Neural cell (in vitro differentiated cells): Measurements from ENCODE around the gene TMCC1. TPM values are rescaled to one million over a fixed set of nuclear protein-coding genes. Genes with fewer than 3 reads are reported as not detected.

Experiments used
- H2AFZ ChIP-seq: fragments of 200-600, 300-800 bp; sonication (generic), shearing (Covaris generic); 2 replicates; pipeline ENCODE4 v1.6.0; 2014; ENCODE audit warnings: low read depth, mild to moderate bottlenecking, antibody characterized with exemption, low read length, moderate library complexity
- H3F3A ChIP-seq: fragments of 200-600 bp; shearing (Covaris generic); 2 replicates; pipeline ENCODE4 v1.6.1; 2016; ENCODE audit warnings: mild to moderate bottlenecking, moderate library complexity, mixed read lengths, antibody characterized with exemption, low read length; ENCODE audit not compliant: insufficient read depth, poor library complexity, severe bottlenecking
- H3K27ac ChIP-seq: fragments of 200-600, 300-800 bp; sonication (generic), shearing (Covaris generic); 2 replicates; pipeline ENCODE4 v1.5.1; 2014; ENCODE audit warnings: mild to moderate bottlenecking, low read length, moderate library complexity
- H3K27me3 ChIP-seq: fragments of 300-800, 200-600 bp; sonication (generic), shearing (Covaris generic); 2 replicates; pipeline ENCODE4 v1.6.0; 2014; ENCODE audit warnings: mild to moderate bottlenecking, low read depth, low read length, moderate library complexity; ENCODE audit not compliant: insufficient read depth
- H3K36me3 ChIP-seq: fragments of 300-800, 200-600 bp; sonication (generic), shearing (Covaris generic); 2 replicates; pipeline ENCODE4 v1.5.1; 2014; ENCODE audit warnings: mild to moderate bottlenecking, antibody characterized with exemption, low read length, moderate library complexity; ENCODE audit not compliant: insufficient read depth
- H3K4me2 ChIP-seq: fragments of 300-800, 200-600 bp; sonication (generic), shearing (Covaris generic); 2 replicates; pipeline ENCODE4 v1.6.0; 2014; ENCODE audit warnings: mild to moderate bottlenecking, low read length
- H3K4me3 ChIP-seq: fragments of 300-800, 200-600 bp; sonication (generic), shearing (Covaris generic); 2 replicates; pipeline ENCODE4 v1.5.1; 2014; ENCODE audit warnings: mild to moderate bottlenecking, low read length, moderate library complexity
- H3K79me2 ChIP-seq: fragments of 200-600 bp; shearing (Covaris generic); replicated peaks from 2 replicates; pipeline ENCODE4 v1.6.0; 2014; ENCODE audit warnings: mild to moderate bottlenecking, low read length, moderate library complexity; ENCODE audit not compliant: insufficient read depth
- H3K9ac ChIP-seq: fragments of 300-800, 200-600 bp; sonication (generic), shearing (Covaris generic); 2 replicates; pipeline ENCODE4 v1.6.1; 2016; ENCODE audit warnings: mild to moderate bottlenecking, low read length, mixed read lengths
- H3K9me2 ChIP-seq: fragments of 200-600 bp; shearing (Covaris generic); 2 replicates; pipeline ENCODE4 v1.6.1; 2016; ENCODE audit warnings: mild to moderate bottlenecking, low read length, mixed read lengths; ENCODE audit not compliant: insufficient read depth
- H3K9me3 ChIP-seq: fragments of 200-600, 300-800 bp; sonication (generic), shearing (Covaris generic); 2 replicates; pipeline ENCODE4 v1.6.1; 2016; ENCODE audit warnings: mild to moderate bottlenecking, mixed run types, low read length, moderate library complexity, mixed read lengths
- H4K20me1 ChIP-seq: fragments of 200-600 bp; shearing (Covaris generic); 2 replicates; pipeline ENCODE4 v1.6.1; 2016; ENCODE audit warnings: mild to moderate bottlenecking, mixed run types; ENCODE audit not compliant: insufficient read depth
- EP300 ChIP-seq: fragments of 450-650 bp; conservative IDR thresholded peaks from 2 replicates; pipeline ENCODE4 v1.6.1; 2014; ENCODE audit warnings: antibody characterized with exemption, mild to moderate bottlenecking, moderate library complexity; ENCODE audit not compliant: poor library complexity, severe bottlenecking
- EZH2 ChIP-seq: fragments of 200-600, 300-800 bp; shearing (Covaris generic), sonication (generic); IDR thresholded peaks from 2 replicates; pipeline ENCODE4 v1.6.1; 2014; ENCODE audit warnings: antibody characterized with exemption, low read length, borderline replicate concordance, mild to moderate bottlenecking; ENCODE audit not compliant: insufficient read depth, poor library complexity, severe bottlenecking
- MXI1 ChIP-seq: fragments of 450-650 bp; conservative IDR thresholded peaks from 2 replicates; pipeline ENCODE4 v1.6.1; 2014; ENCODE audit warnings: antibody characterized with exemption, mild to moderate bottlenecking; ENCODE audit not compliant: poor library complexity, severe bottlenecking
- POLR2AphosphoS5 ChIP-seq: IDR thresholded peaks from 2 replicates; pipeline ENCODE4 v1.6.1; 2012
- RAD21 ChIP-seq: fragments of 450-650 bp; conservative IDR thresholded peaks from 2 replicates; pipeline ENCODE4 v1.6.1; 2014; ENCODE audit warnings: antibody characterized with exemption, mild to moderate bottlenecking, moderate library complexity
- SMC3 ChIP-seq: fragments of 450-650 bp; conservative IDR thresholded peaks from 2 replicates; pipeline ENCODE4 v1.6.1; 2014; ENCODE audit warnings: antibody characterized with exemption, mild to moderate bottlenecking, moderate library complexity; ENCODE audit not compliant: poor library complexity
- TAF1 ChIP-seq: IDR thresholded peaks from 2 replicates; pipeline ENCODE4 v1.6.1; 2012; ENCODE audit warnings: low read depth
- polyA plus RNA-seq: library from polyadenylated mRNA; depleted of rRNA; stranded (reverse); fragments of >200 nt; gene quantifications from 2 replicates; pipeline ENCODE4 v1.2.3, GENCODE V29; 2014
- TF ChIP-seq, protein P1 (sequence below): fragments of 450-650 bp; IDR thresholded peaks from 2 replicates; pipeline ENCODE4 v1.5.1; 2014; ENCODE audit warnings: antibody characterized with exemption, mild to moderate bottlenecking, moderate library complexity; ENCODE audit not compliant: poor library complexity, severe bottlenecking
- TF ChIP-seq, protein P2 (sequence below): IDR thresholded peaks from 2 replicates; pipeline ENCODE4 v1.6.1; 2012; ENCODE audit warnings: borderline replicate concordance

Gene TMCC1
- polyA plus RNA-seq, 1 donor from 2014 or later = 25.0 TPM

DNA sequence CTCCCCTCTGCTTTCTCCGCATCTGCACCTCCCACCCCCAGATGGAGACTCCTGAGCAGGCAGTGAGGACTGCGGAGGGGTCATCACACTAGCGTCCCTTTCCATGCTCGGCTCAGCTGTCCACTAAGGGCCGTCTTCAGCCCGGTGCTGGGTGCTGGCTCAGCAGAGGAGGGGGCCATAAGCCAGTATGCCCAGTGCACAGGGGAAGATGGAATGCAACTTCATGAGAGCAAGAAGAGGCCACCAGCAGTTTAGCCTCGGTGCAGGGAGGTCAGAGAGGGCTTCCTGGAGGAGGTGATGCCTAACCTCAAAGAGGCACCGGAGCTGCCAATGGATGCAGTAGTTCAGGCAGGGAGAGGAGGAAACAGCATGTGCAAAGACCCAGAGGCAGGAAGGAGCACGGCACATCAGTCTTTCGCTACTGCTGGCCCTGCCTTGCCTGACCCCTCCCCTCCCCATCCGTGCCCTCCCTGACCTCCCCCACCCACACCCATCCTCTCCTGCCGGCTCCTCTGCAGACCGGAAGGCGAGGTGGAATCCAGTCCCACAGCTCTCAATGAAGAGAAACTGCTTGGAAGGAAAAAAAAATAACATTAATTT, 271.8 kb downstream of the TMCC1 start:
- TF ChIP-seq MXI1 (no peak), SMC3 (no peak), TAF1 (no peak), EP300 (no peak), RAD21 (no peak), EZH2 (no peak), POLR2AphosphoS5 (no peak)
- TF ChIP-seq, protein P1, sequence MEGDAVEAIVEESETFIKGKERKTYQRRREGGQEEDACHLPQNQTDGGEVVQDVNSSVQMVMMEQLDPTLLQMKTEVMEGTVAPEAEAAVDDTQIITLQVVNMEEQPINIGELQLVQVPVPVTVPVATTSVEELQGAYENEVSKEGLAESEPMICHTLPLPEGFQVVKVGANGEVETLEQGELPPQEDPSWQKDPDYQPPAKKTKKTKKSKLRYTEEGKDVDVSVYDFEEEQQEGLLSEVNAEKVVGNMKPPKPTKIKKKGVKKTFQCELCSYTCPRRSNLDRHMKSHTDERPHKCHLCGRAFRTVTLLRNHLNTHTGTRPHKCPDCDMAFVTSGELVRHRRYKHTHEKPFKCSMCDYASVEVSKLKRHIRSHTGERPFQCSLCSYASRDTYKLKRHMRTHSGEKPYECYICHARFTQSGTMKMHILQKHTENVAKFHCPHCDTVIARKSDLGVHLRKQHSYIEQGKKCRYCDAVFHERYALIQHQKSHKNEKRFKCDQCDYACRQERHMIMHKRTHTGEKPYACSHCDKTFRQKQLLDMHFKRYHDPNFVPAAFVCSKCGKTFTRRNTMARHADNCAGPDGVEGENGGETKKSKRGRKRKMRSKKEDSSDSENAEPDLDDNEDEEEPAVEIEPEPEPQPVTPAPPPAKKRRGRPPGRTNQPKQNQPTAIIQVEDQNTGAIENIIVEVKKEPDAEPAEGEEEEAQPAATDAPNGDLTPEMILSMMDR = no peak
- TF ChIP-seq, protein P2, sequence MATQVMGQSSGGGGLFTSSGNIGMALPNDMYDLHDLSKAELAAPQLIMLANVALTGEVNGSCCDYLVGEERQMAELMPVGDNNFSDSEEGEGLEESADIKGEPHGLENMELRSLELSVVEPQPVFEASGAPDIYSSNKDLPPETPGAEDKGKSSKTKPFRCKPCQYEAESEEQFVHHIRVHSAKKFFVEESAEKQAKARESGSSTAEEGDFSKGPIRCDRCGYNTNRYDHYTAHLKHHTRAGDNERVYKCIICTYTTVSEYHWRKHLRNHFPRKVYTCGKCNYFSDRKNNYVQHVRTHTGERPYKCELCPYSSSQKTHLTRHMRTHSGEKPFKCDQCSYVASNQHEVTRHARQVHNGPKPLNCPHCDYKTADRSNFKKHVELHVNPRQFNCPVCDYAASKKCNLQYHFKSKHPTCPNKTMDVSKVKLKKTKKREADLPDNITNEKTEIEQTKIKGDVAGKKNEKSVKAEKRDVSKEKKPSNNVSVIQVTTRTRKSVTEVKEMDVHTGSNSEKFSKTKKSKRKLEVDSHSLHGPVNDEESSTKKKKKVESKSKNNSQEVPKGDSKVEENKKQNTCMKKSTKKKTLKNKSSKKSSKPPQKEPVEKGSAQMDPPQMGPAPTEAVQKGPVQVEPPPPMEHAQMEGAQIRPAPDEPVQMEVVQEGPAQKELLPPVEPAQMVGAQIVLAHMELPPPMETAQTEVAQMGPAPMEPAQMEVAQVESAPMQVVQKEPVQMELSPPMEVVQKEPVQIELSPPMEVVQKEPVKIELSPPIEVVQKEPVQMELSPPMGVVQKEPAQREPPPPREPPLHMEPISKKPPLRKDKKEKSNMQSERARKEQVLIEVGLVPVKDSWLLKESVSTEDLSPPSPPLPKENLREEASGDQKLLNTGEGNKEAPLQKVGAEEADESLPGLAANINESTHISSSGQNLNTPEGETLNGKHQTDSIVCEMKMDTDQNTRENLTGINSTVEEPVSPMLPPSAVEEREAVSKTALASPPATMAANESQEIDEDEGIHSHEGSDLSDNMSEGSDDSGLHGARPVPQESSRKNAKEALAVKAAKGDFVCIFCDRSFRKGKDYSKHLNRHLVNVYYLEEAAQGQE = no peak
- Histone ChIP-seq H3K27me3 (peaks cover 3% of the 10 kb centered on the region), H3F3A (no peaks in the 10 kb centered on the region), H3K4me2 (no peak overlapping the region), H3K9me3 (no peaks in the 10 kb centered on the region), H4K20me1 (no peaks in the 10 kb centered on the region), H3K4me3 (no peak overlapping the region), H3K9ac (no peak overlapping the region), H2AFZ (no peak overlapping the region), H3K79me2 (no peaks in the 10 kb centered on the region), H3K27ac (no peak overlapping the region), H3K9me2 (no peaks in the 10 kb centered on the region), H3K36me3 (no peaks in the 10 kb centered on the region)

- H3K27me3 ChIP-seq = no peaks in the 10 kb centered on the region
- no peaks in the 10 kb centered on the region for H3K9me2 ChIP-seq
- H3K4me3 ChIP-seq = no peak overlapping the region
- TF ChIP-seq EZH2 = no peak
- TF ChIP-seq EP300 = no peak
- no peak for TF ChIP-seq TAF1
- no peak for TF ChIP-seq SMC3
- TF ChIP-seq POLR2AphosphoS5 = no peak
- TF ChIP-seq, protein P2 = no peak
- no peak for TF ChIP-seq RAD21
- TF ChIP-seq, protein P1 = no peak
- TF ChIP-seq MXI1 = no peak
- no peak overlapping the region for H2AFZ ChIP-seq
- no peaks in the 10 kb centered on the region for H3K79me2 ChIP-seq
- no peaks in the 10 kb centered on the region for H3K36me3 ChIP-seq
- no peaks in the 10 kb centered on the region for H4K20me1 ChIP-seq
- H3K9ac ChIP-seq = no peak overlapping the region
- no peak overlapping the region for H3K27ac ChIP-seq
- H3K4me2 ChIP-seq = no peak overlapping the region
- H3K9me3 ChIP-seq = no peaks in the 10 kb centered on the region
- H3F3A ChIP-seq = no peaks in the 10 kb centered on the region
These were observed 272.5 kb downstream of the TMCC1 start for GRCh38 chr3:129620828-129621559.
